SKM-1 treated with dmso at 0.1 percent for 144 hours (cell line): ENCODE measurements around the gene FADS1.

Experiments
- DNase-seq: peaks from one replicate; lab custom pipeline; 2025; ENCODE audit not compliant: unreplicated experiment; lab: John Stamatoyannopoulos, UW

The FADS1 gene

GRCh38 chr11:61778920-61779650, 37.7 kb downstream of the FADS1 start:
- DNase-seq: no peak

- DNase-seq: no peak
Measured at GRCh38 chr11:61778357-61778886, 38.4 kb downstream of the FADS1 start.

GRCh38 chr11:61777234-61778090, 39.3 kb downstream of the FADS1 start:
- DNase-seq: no peak

- peak; percentile 65 for DNase-seq
Measured at GRCh38 chr11:61776561-61777075, 40.2 kb downstream of the FADS1 start.

- no peak for DNase-seq
Measured at GRCh38 chr11:61775606-61776554, 40.9 kb downstream of the FADS1 start.

GRCh38 chr11:61775106-61775505, 41.7 kb downstream of the FADS1 start:
- DNase-seq: no peak

GRCh38 chr11:61774411-61774810, 42.4 kb downstream of the FADS1 start:
- DNase-seq: no peak

GRCh38 chr11:61773809-61774208, 43.0 kb downstream of the FADS1 start:
- DNase-seq: no peak

- DNase-seq: no peak
Measured at GRCh38 chr11:61773356-61773755, 43.4 kb downstream of the FADS1 start.

- no peak for DNase-seq
Measured at GRCh38 chr11:61771985-61772455, 44.8 kb downstream of the FADS1 start.

GRCh38 chr11:61771195-61771894, 45.5 kb downstream of the FADS1 start:
- no peak for DNase-seq

- no peak for DNase-seq
Measured at GRCh38 chr11:61769946-61770683, 46.7 kb downstream of the FADS1 start.

GRCh38 chr11:61769169-61769920, 47.5 kb downstream of the FADS1 start:
- DNase-seq: no peak

GRCh38 chr11:61768376-61769076, 48.3 kb downstream of the FADS1 start:
- no peak for DNase-seq

GRCh38 chr11:61766353-61766841, 50.4 kb downstream of the FADS1 start:
- DNase-seq: no peak

- no peak for DNase-seq
Measured at GRCh38 chr11:61765550-61766253, 51.1 kb downstream of the FADS1 start.

GRCh38 chr11:61764606-61765260, 52.1 kb downstream of the FADS1 start:
- no peak for DNase-seq
